ENCODE results near the gene TNFAIP2. TPM values are rescaled to one million over a fixed set of nuclear protein-coding genes. Genes with fewer than 3 reads are reported as not detected.
"Not testable (repeated sequence)": the region's sequence is repeated elsewhere in the genome, so short reads cannot be mapped to it uniquely, and the experiment has no call there.

The TNFAIP2 gene
- total RNA-seq, 1 donor: 240 TPM

- no peak for TF ChIP-seq CTCF (IDR thresholded peaks at IDR 0.05; ENCODE audit: insufficient read depth, low read depth, low read length)
- DNase-seq (ENCODE audit: low read depth): no peak
- no peak overlapping the region for H3K4me3 ChIP-seq (ENCODE audit: low read depth, low read length)
These were observed 40.7 kb downstream of the TNFAIP2 start for GRCh38 chr14:103164006-103164405.

- TF ChIP-seq CTCF (IDR thresholded peaks at IDR 0.05; ENCODE audit: insufficient read depth, low read depth, low read length): no peak
- no peak for DNase-seq (ENCODE audit: low read depth)
- H3K4me3 ChIP-seq (ENCODE audit: low read depth, low read length): no peak overlapping the region
These were observed 41.5 kb downstream of the TNFAIP2 start for GRCh38 chr14:103164779-103165178.

- DNase-seq (ENCODE audit: low read depth): no peak
- no peak for TF ChIP-seq CTCF (IDR thresholded peaks at IDR 0.05; ENCODE audit: insufficient read depth, low read depth, low read length)
- no peak overlapping the region for H3K4me3 ChIP-seq (ENCODE audit: low read depth, low read length)
These were observed 42.1 kb downstream of the TNFAIP2 start for GRCh38 chr14:103165323-103165722.

- no peak overlapping the region for H3K4me3 ChIP-seq (ENCODE audit: low read depth, low read length)
- no peak for DNase-seq (ENCODE audit: low read depth)
- no peak for TF ChIP-seq CTCF (IDR thresholded peaks at IDR 0.05; ENCODE audit: insufficient read depth, low read depth, low read length)
These were observed 46.7 kb downstream of the TNFAIP2 start for GRCh38 chr14:103169954-103170353.

GRCh38 chr14:103171206-103171605, 47.9 kb downstream of the TNFAIP2 start:
- not testable (repeated sequence) for H3K4me3 ChIP-seq (ENCODE audit: low read depth, low read length); DNase-seq (ENCODE audit: low read depth)

GRCh38 chr14:103172921-103173320, 49.7 kb downstream of the TNFAIP2 start:
- DNase-seq (ENCODE audit: low read depth): no peak
- H3K4me3 ChIP-seq (ENCODE audit: low read depth, low read length): no peak overlapping the region
- no peak for TF ChIP-seq CTCF (IDR thresholded peaks at IDR 0.05; ENCODE audit: insufficient read depth, low read depth, low read length)

DNA sequence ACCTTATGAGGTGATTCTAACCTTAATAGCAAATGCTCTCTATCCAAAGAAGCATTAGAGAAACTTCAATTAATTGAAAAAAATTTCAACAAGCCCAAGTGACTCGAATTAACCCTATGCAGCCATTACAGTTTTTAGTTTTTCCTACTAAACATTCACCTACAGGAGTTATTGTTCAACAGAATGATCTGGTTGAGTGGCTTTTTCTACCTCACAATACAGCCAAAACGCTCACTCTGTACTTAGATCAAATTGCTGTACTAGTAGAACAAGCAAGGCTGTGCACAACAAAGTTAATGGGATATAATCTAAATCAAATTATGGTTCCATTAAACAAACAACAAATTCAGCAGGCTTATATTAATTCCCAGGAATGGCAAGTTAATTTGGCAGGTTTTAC, 50.6 kb downstream of the TNFAIP2 start:
- DNase-seq (ENCODE audit: low read depth); H3K4me3 ChIP-seq (ENCODE audit: low read depth, low read length): not testable (repeated sequence)

DNA sequence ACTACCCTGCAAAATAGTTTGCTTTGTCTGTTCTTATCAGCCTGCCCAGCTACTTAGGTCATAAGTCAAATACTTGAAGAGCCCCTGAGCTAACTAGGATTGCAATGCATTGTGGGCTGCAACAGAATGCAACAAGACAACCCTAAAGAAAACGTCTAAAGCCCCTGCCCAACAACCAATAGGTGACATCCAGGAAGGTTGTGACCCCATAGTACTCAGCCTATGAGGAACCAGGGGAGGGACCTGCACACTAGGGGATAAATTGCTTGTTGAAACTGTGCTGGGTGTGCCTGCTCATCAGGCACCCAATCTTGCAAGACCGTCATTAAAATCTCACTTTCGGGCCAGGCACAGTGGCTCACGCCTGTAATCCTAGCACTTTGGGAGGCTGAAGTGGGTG, 52.9 kb downstream of the TNFAIP2 start:
- not testable (repeated sequence) for H3K4me3 ChIP-seq (ENCODE audit: low read depth, low read length)
- DNase-seq (ENCODE audit: low read depth): peak; percentile 17

- H3K4me3 ChIP-seq (ENCODE audit: low read depth, low read length): no peak overlapping the region
- no peak for TF ChIP-seq CTCF (IDR thresholded peaks at IDR 0.05; ENCODE audit: insufficient read depth, low read depth, low read length)
- DNase-seq (ENCODE audit: low read depth): no peak
These were observed 54.1 kb downstream of the TNFAIP2 start for GRCh38 chr14:103177376-103177775.

All from fibroblast of villous mesenchyme (primary cell).